B cell (primary cell): ENCODE data around the gene CD8B. TPM values are rescaled to one million over a fixed set of nuclear protein-coding genes. Genes with fewer than 3 reads are reported as not detected.

Source experiments
- ATAC-seq: fragments of 200-7000 bp; cut with Tn5 transposase; one replicate; pipeline ENCODE4 v1.10.0; 2021; ENCODE audit warnings: low read depth, mild to moderate bottlenecking, moderate number of reproducible peaks, moderate library complexity
- CTCF ChIA-PET: fragments of 350-600 bp; sonication (Branson Sonifier 250); formaldehyde crosslinking; loops from one replicate; lab custom pipeline; 2021; ENCODE audit warnings: antibody characterized with exemption, inconsistent platforms; lab: Charles Lee
- POLR2A ChIA-PET: fragments of 350-600 bp; sonication (Branson Sonifier 250); formaldehyde crosslinking; loops from one replicate; lab custom pipeline; 2021; ENCODE audit warnings: antibody characterized with exemption; lab: Charles Lee
- DNase-seq: peaks from one replicate; pipeline ENCODE4 v3.0.0; 2013
- H2AFZ ChIP-seq: 2 replicates; pipeline ENCODE4 v1.6.1; 2012; ENCODE audit warnings: mild to moderate bottlenecking, low read depth, low read length; ENCODE audit not compliant: insufficient read depth, poor library complexity, severe bottlenecking
- H3K27ac ChIP-seq, 2 donors: 1 replicate in 1 of 2; 2 replicates in 1 of 2; pipeline ENCODE4 v1.5.1; 2012 to 2013; ENCODE audit warnings: low read length in 2 of 2, mild to moderate bottlenecking in 2 of 2, moderate library complexity in 1 of 2
- H3K27me3 ChIP-seq, 4 experiments: fragments of 200-600 bp in 1 of 4; sonication (generic) in 1 of 4; replicated peaks in 1 of 4; 1 replicate in 2 of 4; 2 replicates in 2 of 4; pipeline versions ENCODE4 v1.6.1 to v1.7.0; 2013 to 2016; ENCODE audit warnings: low read length in 3 of 4, mild to moderate bottlenecking in 2 of 4, mixed read lengths in 1 of 4, moderate library complexity in 1 of 4; ENCODE audit not compliant: insufficient read depth in 4 of 4, control insufficient read depth in 3 of 4; ENCODE audit errors: control extremely low read depth in 1 of 4
- H3K36me3 ChIP-seq, 2 experiments: replicated peaks in 1 of 2; 1 replicate in 1 of 2; 2 replicates in 1 of 2; pipeline versions ENCODE4 v1.6.1 to v1.7.1; 2013; ENCODE audit warnings: low read length in 1 of 2; ENCODE audit not compliant: insufficient read depth in 2 of 2, control insufficient read depth in 1 of 2; ENCODE audit errors: control extremely low read depth in 1 of 2, extremely low read depth in 1 of 2
- H3K4me1 ChIP-seq, 2 donors: fragments of 200-600 bp in 1 of 2; sonication (generic) in 1 of 2; 1 replicate in 1 of 2; 2 replicates in 1 of 2; pipeline versions ENCODE4 v1.5.1 to v1.6.1; 2013 to 2017; ENCODE audit warnings: low read length in 2 of 2; ENCODE audit not compliant: control insufficient read depth in 2 of 2, insufficient read depth in 2 of 2
- H3K4me2 ChIP-seq: replicated peaks from 2 replicates; pipeline ENCODE3; 2012; ENCODE audit warnings: mild to moderate bottlenecking, low read depth, low read length; ENCODE audit not compliant: poor library complexity, severe bottlenecking
- H3K4me3 ChIP-seq, 5 experiments: fragments of 200-600 bp in 1 of 5; sonication (generic) in 1 of 5; 1 replicate in 3 of 5; 2 replicates in 2 of 5; pipeline versions ENCODE4 v1.5.1 to v1.7.0; 2011 to 2016; ENCODE audit warnings: low read length in 4 of 5, mild to moderate bottlenecking in 4 of 5, low read depth in 2 of 5, control low read depth in 1 of 5, moderate library complexity in 1 of 5; ENCODE audit not compliant: insufficient read depth in 1 of 5; ENCODE audit errors: control extremely low read depth in 1 of 5, extremely low read depth in 1 of 5
- H3K79me2 ChIP-seq: fragments of 200-600 bp; sonication (generic); one replicate; pipeline ENCODE4 v1.6.0; 2016; ENCODE audit warnings: low read length; ENCODE audit not compliant: control insufficient read depth, insufficient read depth
- H3K9ac ChIP-seq: fragments of 200-600 bp; sonication (generic); 2 replicates; pipeline ENCODE4 v1.6.1; 2017; ENCODE audit warnings: mild to moderate bottlenecking, low read length, moderate library complexity
- H3K9me3 ChIP-seq, 3 donors: one replicate each; pipeline versions ENCODE4 v1.6.1 to v1.7.1; 2013; ENCODE audit warnings: low read length in 2 of 3; ENCODE audit not compliant: control insufficient read depth in 2 of 3, insufficient read depth in 1 of 3; ENCODE audit errors: control extremely low read depth in 1 of 3
- H4K20me1 ChIP-seq: 2 replicates; pipeline ENCODE4 v1.6.0; 2012; ENCODE audit warnings: mild to moderate bottlenecking, low read length; ENCODE audit not compliant: insufficient read depth, control insufficient read depth, poor library complexity, severe bottlenecking
- H3K27ac Mint-ChIP-seq: one replicate; pipeline ENCODE4 v1.8.0; 2021; ENCODE audit warnings: mixed read lengths
- H3K27me3 Mint-ChIP-seq: one replicate; pipeline ENCODE4 v1.8.0; 2021; ENCODE audit warnings: mixed read lengths
- H3K4me1 Mint-ChIP-seq: one replicate; pipeline ENCODE4 v1.8.0; 2021; ENCODE audit warnings: mixed read lengths
- H3K4me3 Mint-ChIP-seq: one replicate; pipeline ENCODE4 v1.8.0; 2021; ENCODE audit warnings: mixed read lengths
- H3K9me3 Mint-ChIP-seq: one replicate; pipeline ENCODE4 v1.8.0; 2022; ENCODE audit warnings: mixed read lengths; ENCODE audit not compliant: insufficient read depth
- EZH2 ChIP-seq: IDR thresholded peaks from 2 replicates; pipeline ENCODE4 v1.6.1; 2012; ENCODE audit warnings: borderline replicate concordance, low read depth, mild to moderate bottlenecking, moderate library complexity, low read length; ENCODE audit not compliant: insufficient read depth, poor library complexity, severe bottlenecking
- WGBS: methylation state at CpG from one replicate; pipeline ENCODE4 v1.1.5; 2013; ENCODE audit warnings: missing lambda C conversion rate; ENCODE audit not compliant: insufficient coverage; 5-methylcytosine and 5-hydroxymethylcytosine counted together
- intact Hi-C: fragments of 100-400 bp; cut with micrococcal nuclease; formaldehyde crosslinking; loops from one replicate; pipeline ENCODE4 v1.10.0; 2022
- polyA plus RNA-seq: library from polyadenylated mRNA; depleted of rRNA; stranded (reverse); fragments of >200 nt; gene quantifications from 2 replicates; pipeline ENCODE4 v1.2.3, GENCODE V29; 2012
- total RNA-seq, 2 donors: library from RNA; stranded (reverse); fragments of 120-200 nt in 1 of 2; gene quantifications; 1 replicate in 1 of 2; 2 replicates in 1 of 2; pipeline versions ENCODE4 v1.2.3 to v1.2.4, GENCODE V29; 2013 to 2022
- TF ChIP-seq, protein P1 (sequence below): fragments of 200-600 bp; IDR thresholded peaks from one replicate; pipeline ENCODE4 v1.8.0; 2022; ENCODE audit warnings: antibody characterized with exemption, mild to moderate bottlenecking

Gene CD8B
- total and polyA plus RNA-seq, 2 donors (not counting 1 experiment from before 2014, with no cell fraction given) = 0.45 TPM; not detected in 1

DNA sequence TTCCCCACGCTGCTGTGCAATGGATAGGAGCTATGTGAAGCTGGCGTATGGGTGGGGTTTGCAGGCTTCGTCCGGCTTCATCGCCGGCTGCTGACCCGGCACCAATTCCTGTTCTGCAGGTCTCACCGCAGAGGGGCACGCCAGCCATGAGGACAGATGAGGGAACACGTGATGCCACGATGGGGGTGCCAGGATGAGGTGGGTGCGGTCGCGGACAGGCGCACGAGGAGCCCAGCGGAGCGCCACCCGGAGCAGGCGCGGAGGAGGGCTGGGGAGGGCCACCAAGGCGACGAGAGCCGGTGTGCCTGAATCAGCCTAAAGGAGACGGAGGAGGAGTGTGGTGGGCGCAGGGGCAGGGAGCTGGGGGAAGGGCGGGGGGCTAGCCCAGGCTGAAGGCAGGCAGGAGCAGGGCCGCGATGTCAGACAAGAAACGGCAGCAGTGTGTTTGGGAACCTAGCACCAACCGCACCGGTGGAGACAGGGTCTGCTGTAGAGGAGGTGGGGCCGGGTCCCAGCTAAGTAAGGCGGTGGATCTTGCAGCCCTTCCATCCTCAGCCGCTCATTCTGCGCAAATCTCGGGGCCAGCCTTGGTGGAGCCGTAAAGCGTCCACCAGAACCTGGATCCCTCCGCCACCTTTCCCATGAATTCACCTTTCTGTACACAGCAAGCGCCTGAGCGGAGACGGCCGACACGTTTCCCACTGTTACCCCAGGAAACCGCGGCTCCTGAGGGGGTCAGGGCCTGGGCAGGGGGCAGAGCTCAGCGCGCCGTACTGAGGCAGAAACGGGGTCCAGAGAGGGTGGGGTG lies 54.0 kb downstream of the CD8B start:
- Histone ChIP-seq H3K4me2 (peak overlapping the region; percentile 91), H3K27me3 (peaks cover 0 to 41% (median 21%) of the 10 kb centered on the region in 4 experiments), H3K4me1 (peaks cover 27 to 30% of the 10 kb centered on the region in 2 donors), H2AFZ (peak overlapping the region; percentile 85), H4K20me1 (no peaks in the 10 kb centered on the region), H3K9ac (peak overlapping the region; percentile 49), H3K9me3 (peaks cover 0 to 6% (median 0%) of the 10 kb centered on the region in 3 donors), H3K36me3 (no peaks in the 10 kb centered on the region), H3K27ac (no peak overlapping the region), H3K4me3 (peak overlapping the region; percentile 7 to 63 (median 46)), H3K79me2 (no peaks in the 10 kb centered on the region)
- no peak overlapping the region for H3K27ac Mint-ChIP-seq
- DNase-seq (peak; percentile 58), ATAC-seq (peak; percentile 31)
- intact Hi-C loops = no loop called here
- peaks cover 23% of the 10 kb centered on the region for H3K4me1 Mint-ChIP-seq
- peaks cover 44% of the 10 kb centered on the region for H3K27me3 Mint-ChIP-seq
- CTCF ChIA-PET = interaction anchor here (1.6 to 2.2 kb wide), 3 partner anchors 16 to 43 kb away, joined by 5 to 7 read pairs (median 7); partner anchors contain the start of gene CD8A
- H3K4me3 Mint-ChIP-seq = peak overlapping the region; percentile 95
- TF ChIP-seq EZH2 = no peak
- TF ChIP-seq, protein P1, sequence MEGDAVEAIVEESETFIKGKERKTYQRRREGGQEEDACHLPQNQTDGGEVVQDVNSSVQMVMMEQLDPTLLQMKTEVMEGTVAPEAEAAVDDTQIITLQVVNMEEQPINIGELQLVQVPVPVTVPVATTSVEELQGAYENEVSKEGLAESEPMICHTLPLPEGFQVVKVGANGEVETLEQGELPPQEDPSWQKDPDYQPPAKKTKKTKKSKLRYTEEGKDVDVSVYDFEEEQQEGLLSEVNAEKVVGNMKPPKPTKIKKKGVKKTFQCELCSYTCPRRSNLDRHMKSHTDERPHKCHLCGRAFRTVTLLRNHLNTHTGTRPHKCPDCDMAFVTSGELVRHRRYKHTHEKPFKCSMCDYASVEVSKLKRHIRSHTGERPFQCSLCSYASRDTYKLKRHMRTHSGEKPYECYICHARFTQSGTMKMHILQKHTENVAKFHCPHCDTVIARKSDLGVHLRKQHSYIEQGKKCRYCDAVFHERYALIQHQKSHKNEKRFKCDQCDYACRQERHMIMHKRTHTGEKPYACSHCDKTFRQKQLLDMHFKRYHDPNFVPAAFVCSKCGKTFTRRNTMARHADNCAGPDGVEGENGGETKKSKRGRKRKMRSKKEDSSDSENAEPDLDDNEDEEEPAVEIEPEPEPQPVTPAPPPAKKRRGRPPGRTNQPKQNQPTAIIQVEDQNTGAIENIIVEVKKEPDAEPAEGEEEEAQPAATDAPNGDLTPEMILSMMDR = no peak
- POLR2A ChIA-PET = interaction anchor here (0.6 kb wide), 1 partner anchor 8 kb away, joined by 5 read pairs; no protein-coding TSS in a partner anchor
- no peaks in the 10 kb centered on the region for H3K9me3 Mint-ChIP-seq
- under 1% methylated on average over 51 of the region's 51 CpGs for WGBS

DNA sequence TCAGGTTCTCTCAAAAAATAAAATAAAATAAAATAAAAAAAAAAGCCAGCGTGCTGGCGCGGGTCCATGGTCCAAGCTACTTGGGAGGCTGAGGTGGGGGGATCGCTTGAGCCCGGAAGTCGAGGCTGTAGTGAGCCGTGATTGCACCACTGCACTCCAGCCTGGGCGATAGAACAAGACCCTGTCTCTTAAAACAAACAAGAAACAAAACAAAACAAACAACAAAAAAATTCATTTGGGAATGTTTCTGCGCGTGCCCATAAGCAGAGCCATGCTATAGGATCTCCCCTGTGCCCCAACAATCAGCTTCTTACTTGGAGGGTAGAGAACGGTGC lies 54.6 kb downstream of the CD8B start:
- DNase-seq = no peak
- Histone ChIP-seq H4K20me1 (no peaks in the 10 kb centered on the region), H3K27ac (no peak overlapping the region), H2AFZ (peak overlapping the region; percentile 85), H3K9ac (peak overlapping the region; percentile 49), H3K27me3 (peaks cover 0 to 41% (median 21%) of the 10 kb centered on the region in 4 experiments), H3K79me2 (no peaks in the 10 kb centered on the region), H3K4me2 (peak overlapping the region; percentile 91), H3K4me3 (peak overlapping the region in 4 of 5 experiments; percentile 15 to 63 (median 48)), H3K36me3 (no peaks in the 10 kb centered on the region), H3K9me3 (peaks cover 0 to 6% (median 0%) of the 10 kb centered on the region in 3 donors), H3K4me1 (peaks cover 27 to 30% of the 10 kb centered on the region in 2 donors)
- ATAC-seq = no peak
- Mint-ChIP-seq H3K27me3 (peaks cover 44% of the 10 kb centered on the region), H3K4me3 (peak overlapping the region; percentile 95), H3K9me3 (no peaks in the 10 kb centered on the region), H3K4me1 (peaks cover 23% of the 10 kb centered on the region), H3K27ac (no peak overlapping the region)
- intact Hi-C loops = no loop called here
- POLR2A ChIA-PET = no interaction called here
- no peak for TF ChIP-seq EZH2
- TF ChIP-seq, protein P1 = no peak
- 0% methylated on average over 2 of the region's 11 CpGs for WGBS
- CTCF ChIA-PET = interaction anchor here (0.6 to 2.2 kb wide), 4 partner anchors 16 to 343 kb away, joined by 3 to 7 read pairs (median 6); partner anchors contain the start of gene CD8A
